ENCODE results near the gene CCL16. TPM values are rescaled to one million over a fixed set of nuclear protein-coding genes. Genes with fewer than 3 reads are reported as not detected.

Gene CCL16
- total and polyA plus RNA-seq, 2 of the 4 experiments (the other 2 are of a cell fraction) = not detected

GRCh38 chr17:35944151-35944550 lies 37.1 kb downstream of the CCL16 start:
- no peak overlapping the region for H4K8ac ChIP-seq (ENCODE audit: low read depth in 2 of 2, low read length in 2 of 2)
- no peak for DNase-seq
- no peak overlapping the region for H2BK120ac ChIP-seq (ENCODE audit: low read depth, low read length)
- ChIA-PET CTCF (no interaction called here), POLR2A (ENCODE audit: unreplicated experiment) (interaction anchor here (0.6 kb wide), 1 partner anchor 163 kb away, joined by 6 read pairs; no protein-coding TSS in a partner anchor)
- no peak overlapping the region for H2AK5ac ChIP-seq (ENCODE audit: low read depth, low read length)
- no peaks in the 10 kb centered on the region for H3K9me3 ChIP-seq (ENCODE audit: control insufficient read depth, insufficient read depth, low read length)
- H2AK9ac ChIP-seq (replicated peaks; ENCODE audit: low read depth, low read length, poor library complexity) = no peak overlapping the region
- no peak overlapping the region for H4K5ac ChIP-seq (ENCODE audit: low read depth, low read length)
- H3K4ac ChIP-seq (ENCODE audit: low read depth, low read length) = no peak overlapping the region
- H4K91ac ChIP-seq (ENCODE audit: insufficient read depth, low read depth, low read length) = no peak overlapping the region
- no peak overlapping the region for H3K4me2 ChIP-seq (ENCODE audit: low read depth, low read length)
- no peak overlapping the region for H2BK5ac ChIP-seq (ENCODE audit: low read depth, low read length, poor library complexity, severe bottlenecking)
- no peaks in the 10 kb centered on the region for H3K4me1 ChIP-seq (ENCODE audit: control insufficient read depth, insufficient read depth, low read length)
- no peak overlapping the region for H3K9ac ChIP-seq (ENCODE audit: low read depth, low read length)
- H3K27ac ChIP-seq (ENCODE audit: insufficient read depth, low read length) = no peak overlapping the region
- no TSS peak for BruUV-seq (replicated peaks)
- H3K56ac ChIP-seq (ENCODE audit: extremely low read depth, insufficient read depth, low read length) = no peak overlapping the region
- no peak overlapping the region for H2AFZ ChIP-seq (replicated peaks; ENCODE audit: low read length, poor library complexity)
- TF ChIP-seq FOS (IDR thresholded peaks at IDR 0.05; ENCODE audit: low read depth, low read length) = no peak
- no peak for TF ChIP-seq RCOR1 (IDR thresholded peaks at IDR 0.05; ENCODE audit: insufficient replicate concordance, low read length)
- no peak for TF ChIP-seq NFE2L2 (IDR thresholded peaks at IDR 0.05; ENCODE audit: low read depth, low read length)
- no peak for TF ChIP-seq USF2 (IDR thresholded peaks at IDR 0.05; ENCODE audit: low read depth, low read length)
- TF ChIP-seq CHD1 (IDR thresholded peaks at IDR 0.05; ENCODE audit: low read depth, low read length) = no peak
- TF ChIP-seq CEBPB (IDR thresholded peaks at IDR 0.05; ENCODE audit: low read depth, low read length) = no peak
- H3K18ac ChIP-seq (ENCODE audit: low read depth, low read length) = no peak overlapping the region
- in situ Hi-C loops (cut with MboI; ENCODE audit: low sequenced_read_pairs) = no loop called here
- no peaks in the 10 kb centered on the region for H3K36me3 ChIP-seq (ENCODE audit: control insufficient read depth, insufficient read depth, low read length)
- H2BK20ac ChIP-seq (ENCODE audit: low read depth, low read length) = no peak overlapping the region
- WGBS, 2 experiments (ENCODE audit: extremely low coverage in 2 of 2, insufficient read length in 1 of 2) = no CpG with 5 or more reads among the region's 4 CpGs
- ATAC-seq (ENCODE audit: low read depth) = no peak
- no peaks in the 10 kb centered on the region for H3K79me1 ChIP-seq (ENCODE audit: low read depth in 1 of 2, low read length in 2 of 2)
- H3K27me3 ChIP-seq (ENCODE audit: control insufficient read depth, insufficient read depth, low read length) = no peaks in the 10 kb centered on the region; the same call in none of the 2 replicates
- dilution Hi-C loops (cut with HindIII; ENCODE audit: low sequenced_read_pairs, unreplicated experiment) = no loop called here
- no peaks in the 10 kb centered on the region for H4K20me1 ChIP-seq (ENCODE audit: insufficient read depth, low read length)
- H3K14ac ChIP-seq (replicated peaks; ENCODE audit: low read depth, low read length) = no peak overlapping the region
- no peak overlapping the region for H3K4me3 ChIP-seq (ENCODE audit: insufficient read depth, low read depth, low read length)
- no peaks in the 10 kb centered on the region for H3K9me1 ChIP-seq (ENCODE audit: insufficient read depth, low read length)
- no peak overlapping the region for H3K23ac ChIP-seq (ENCODE audit: low read depth, low read length)
- no peak overlapping the region for H2BK15ac ChIP-seq (ENCODE audit: low read depth, low read length)
- intact Hi-C loops (cut with micrococcal nuclease) = no loop called here
